ENCODE results near the gene ARMCX2. TPM values are rescaled to one million over a fixed set of nuclear protein-coding genes. Genes with fewer than 3 reads are reported as not detected.

Gene ARMCX2
- total and polyA plus RNA-seq, 8 donors: 10.6 to 34.5 (median 16.3) TPM

GRCh38 chrX:101642093-101642492 is 17.6 kb downstream of the ARMCX2 start:
- Histone ChIP-seq H3K4me3 (no peak overlapping the region), H3K9me3 (no peaks in the 10 kb centered on the region), H3K36me3 (no peaks in the 10 kb centered on the region), H3K4me1 (no peaks in the 10 kb centered on the region), H3K27me3 (no peaks in the 10 kb centered on the region), H3K27ac (no peak overlapping the region)
- no peak for ATAC-seq
- intact Hi-C loops (cut with DNase I): no loop called here
- 40 to 48% methylated on average over 1 of the region's 1 CpG for WGBS, 2 donors
- TF ChIP-seq CTCF (IDR thresholded peaks at IDR 0.05): no peak
- peak; percentile 57 for FAIRE-seq
- DNase-seq: no peak

GRCh38 chrX:101639583-101639982 is 20.1 kb downstream of the ARMCX2 start:
- Histone ChIP-seq H3K4me3 (no peak overlapping the region), H3K9me3 (no peaks in the 10 kb centered on the region), H3K27ac (no peak overlapping the region), H3K4me1 (no peaks in the 10 kb centered on the region), H3K27me3 (no peaks in the 10 kb centered on the region), H3K36me3 (no peaks in the 10 kb centered on the region)
- no peak for TF ChIP-seq CTCF (IDR thresholded peaks at IDR 0.05)
- intact Hi-C loops (cut with DNase I): no loop called here
- FAIRE-seq (no peak), DNase-seq (no peak), ATAC-seq (no peak)

GRCh38 chrX:101619364-101619763 is 40.3 kb downstream of the ARMCX2 start:
- ATAC-seq (no peak), DNase-seq (no peak), FAIRE-seq (no peak)
- intact Hi-C loops (cut with DNase I): no loop called here
- Histone ChIP-seq H3K9me3 (no peaks in the 10 kb centered on the region), H3K36me3 (no peaks in the 10 kb centered on the region), H3K4me3 (no peak overlapping the region), H3K4me1 (no peaks in the 10 kb centered on the region), H3K27ac (no peak overlapping the region), H3K27me3 (no peaks in the 10 kb centered on the region)
- no peak for TF ChIP-seq CTCF (IDR thresholded peaks at IDR 0.05)

- FAIRE-seq (no peak), DNase-seq (peak; percentile 66 to 75 (median 72)), ATAC-seq (peak; percentile 85 to 97 (median 94))
- intact Hi-C loops (cut with DNase I): no loop called here
- H3K9me3 ChIP-seq: no peaks in the 10 kb centered on the region
- H3K27me3 ChIP-seq: no peaks in the 10 kb centered on the region
- TF ChIP-seq CTCF (IDR thresholded peaks at IDR 0.05): peak in 2 of 4 donors; percentile 13 to 15
- H3K4me3 ChIP-seq: peak within 1 kb of the TSS; percentile 31 to 53 (median 48)
- 0 to 37% methylated on average over 37 to 39 of the region's 39 CpGs for WGBS, 2 donors
- H3K36me3 ChIP-seq: no peaks in the 10 kb centered on the region
- H3K27ac ChIP-seq: peak within 1 kb of the TSS; percentile 42 to 83 (median 63)
- no peaks in the 10 kb centered on the region for H3K4me1 ChIP-seq
Measured at GRCh38 chrX:101617211-101618191, 42.1 kb downstream of the ARMCX2 start, which contains the start of gene ARMCX6. Gene ARMCX6 (minus strand): TSS chrX:101618000. CDS start chrX:101616620, 1,380 bp downstream.

- FAIRE-seq: no peak
Measured at GRCh38 chrX:101605728-101606127, 53.9 kb downstream of the ARMCX2 start.

More at GRCh38 chrX:101605728-101606127, 53.9 kb downstream of the ARMCX2 start:
- H3K9me3 ChIP-seq: no peaks in the 10 kb centered on the region
- ATAC-seq (no peak), DNase-seq (no peak)
- H3K27ac ChIP-seq: no peak overlapping the region
- no peaks in the 10 kb centered on the region for H3K36me3 ChIP-seq
- WGBS, 2 donors: 26 to 54% methylated on average over 1 of the region's 1 CpG
- intact Hi-C loops (cut with DNase I): no loop called here
- no peak for TF ChIP-seq CTCF (IDR thresholded peaks at IDR 0.05)
- no peaks in the 10 kb centered on the region for H3K4me1 ChIP-seq
- H3K4me3 ChIP-seq: no peak overlapping the region
- peaks cover 0 to 13% (median 3%) of the 10 kb centered on the region in 4 donors for H3K27me3 ChIP-seq

Measured in pancreas (tissue), 10 donors.